GM13977 (cell line): Measurements from ENCODE around the gene KDM4B.

Experiments used
- DNase-seq: peaks from one replicate; pipeline ENCODE4 v3.0.0; 2012; ENCODE audit warnings: low spot score
- CTCF ChIP-seq: IDR thresholded peaks from 2 replicates; pipeline ENCODE4 v1.5.1; 2012; ENCODE audit warnings: mild to moderate bottlenecking, control low read depth; ENCODE audit not compliant: insufficient read depth; ENCODE audit errors: extremely low read depth, missing control alignments
- in situ Hi-C: fragments of 300-500 bp; cut with MboI; formaldehyde crosslinking; loops from one replicate; pipeline ENCODE4 v1.12.0; 2022; ENCODE audit warnings: low sequenced_read_pairs, low pct_unique_long_range_greater_than_20kb, mixed read lengths, inconsistent platforms; ENCODE audit not compliant: unreplicated experiment

Gene KDM4B

GRCh38 chr19:5093297-5093928 lies 124.5 kb downstream of the KDM4B start:
- in situ Hi-C loops, result no loop called here
- no peak for TF ChIP-seq CTCF
- DNase-seq, result no peak

GRCh38 chr19:5093948-5094718 lies 125.2 kb downstream of the KDM4B start:
- no peak for TF ChIP-seq CTCF
- no peak for DNase-seq
- in situ Hi-C loops, result no loop called here

DNA sequence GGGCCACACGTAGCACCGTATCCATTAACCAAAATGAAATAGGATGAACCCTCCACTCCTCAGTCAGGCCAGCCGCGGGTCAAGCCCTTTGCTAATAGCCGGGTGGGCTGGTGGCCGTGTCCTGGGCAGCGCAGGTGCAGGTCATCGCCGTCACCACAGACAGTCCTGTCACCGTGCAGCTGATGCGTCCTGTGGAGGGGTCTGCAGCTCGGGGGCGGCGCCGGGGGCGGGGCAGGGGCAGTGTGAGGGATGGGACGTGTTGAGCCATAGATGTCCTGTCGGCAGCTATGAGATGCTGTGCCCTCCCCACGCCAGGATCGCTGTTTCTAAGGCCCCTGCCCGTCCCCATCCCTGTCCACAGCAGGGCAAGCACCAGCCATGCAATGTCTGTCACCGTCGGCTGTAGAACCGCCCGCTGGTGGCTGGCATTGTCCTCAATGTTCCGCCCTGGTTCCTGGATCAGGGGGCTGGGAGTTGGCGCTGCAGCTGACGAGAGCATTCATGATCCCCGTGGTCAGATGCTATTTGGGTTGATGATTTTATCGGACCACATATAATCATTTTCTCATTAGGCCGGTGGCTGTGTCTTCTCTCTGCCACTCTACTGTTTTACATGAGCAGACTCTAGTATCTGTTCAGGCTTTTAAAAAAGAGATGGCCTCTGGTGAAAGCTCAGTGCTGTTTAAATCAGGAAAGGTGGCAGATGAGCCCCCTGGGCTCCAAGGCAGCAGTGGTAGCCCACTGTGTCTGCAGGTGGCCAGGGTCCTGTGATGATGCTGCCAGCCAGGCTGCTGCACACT lies 126.1 kb downstream of the KDM4B start:
- TF ChIP-seq CTCF, result no peak
- DNase-seq, result no peak
- in situ Hi-C loops, result no loop called here

GRCh38 chr19:5095568-5095850 lies 126.6 kb downstream of the KDM4B start:
- in situ Hi-C loops, result no loop called here
- TF ChIP-seq CTCF, result no peak
- no peak for DNase-seq

- no peak for TF ChIP-seq CTCF
- DNase-seq, result no peak
- in situ Hi-C loops, result no loop called here
Measured at GRCh38 chr19:5096536-5096935, 127.6 kb downstream of the KDM4B start.

DNA sequence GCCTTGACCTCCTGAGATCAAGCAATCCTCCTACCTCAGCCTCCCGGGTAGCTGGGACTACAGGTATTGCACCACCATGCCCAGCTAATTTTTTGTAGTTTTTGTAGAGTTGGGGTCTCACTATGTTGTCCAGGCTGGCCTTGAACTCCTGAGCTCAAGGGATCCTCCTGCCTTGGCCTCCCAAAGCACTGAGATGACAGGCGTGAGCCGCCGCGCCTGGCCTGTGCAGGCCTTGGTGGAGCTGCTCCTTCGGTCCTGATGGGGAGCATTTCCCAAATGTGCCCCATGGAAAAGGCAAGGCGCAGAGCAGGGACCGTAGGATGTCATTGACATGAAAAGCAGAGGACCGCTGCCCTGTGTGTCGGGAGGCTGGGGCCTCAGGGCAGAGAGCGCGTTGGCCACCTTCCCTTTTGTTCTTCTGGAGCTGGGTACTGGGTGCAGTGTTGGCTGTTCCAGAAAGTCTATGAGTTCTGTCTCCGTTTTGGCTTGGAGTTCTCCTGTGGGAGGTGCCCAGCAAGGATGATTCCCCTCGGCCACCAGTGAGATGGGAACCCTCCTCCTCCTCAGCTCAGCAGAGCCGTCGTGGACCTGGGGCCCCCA lies 128.5 kb downstream of the KDM4B start:
- TF ChIP-seq CTCF, result no peak
- in situ Hi-C loops, result no loop called here
- DNase-seq, result no peak
